Fibroblast of skin of back (primary cell): ENCODE measurements around the gene STK33. TPM values are rescaled to one million over a fixed set of nuclear protein-coding genes. Genes with fewer than 3 reads are reported as not detected.

Experiments used
- DNase-seq: peaks from one replicate; pipeline ENCODE4 v3.0.0-alpha.2; 2013
- polyA plus RNA-seq, 2 experiments: library from polyadenylated mRNA; unstranded; fragments of 120-200 nt; gene quantifications; one replicate each; pipeline ENCODE4 v1.2.1, GENCODE V29; 2013; ENCODE audit not compliant: insufficient read length in 2 of 2

STK33 gene
- 2.3 TPM for polyA plus RNA-seq (2013, experiment 1 of 2; ENCODE audit: insufficient read length)
- polyA plus RNA-seq (2013, experiment 2 of 2; ENCODE audit: insufficient read length), result 1.8 TPM

DNA sequence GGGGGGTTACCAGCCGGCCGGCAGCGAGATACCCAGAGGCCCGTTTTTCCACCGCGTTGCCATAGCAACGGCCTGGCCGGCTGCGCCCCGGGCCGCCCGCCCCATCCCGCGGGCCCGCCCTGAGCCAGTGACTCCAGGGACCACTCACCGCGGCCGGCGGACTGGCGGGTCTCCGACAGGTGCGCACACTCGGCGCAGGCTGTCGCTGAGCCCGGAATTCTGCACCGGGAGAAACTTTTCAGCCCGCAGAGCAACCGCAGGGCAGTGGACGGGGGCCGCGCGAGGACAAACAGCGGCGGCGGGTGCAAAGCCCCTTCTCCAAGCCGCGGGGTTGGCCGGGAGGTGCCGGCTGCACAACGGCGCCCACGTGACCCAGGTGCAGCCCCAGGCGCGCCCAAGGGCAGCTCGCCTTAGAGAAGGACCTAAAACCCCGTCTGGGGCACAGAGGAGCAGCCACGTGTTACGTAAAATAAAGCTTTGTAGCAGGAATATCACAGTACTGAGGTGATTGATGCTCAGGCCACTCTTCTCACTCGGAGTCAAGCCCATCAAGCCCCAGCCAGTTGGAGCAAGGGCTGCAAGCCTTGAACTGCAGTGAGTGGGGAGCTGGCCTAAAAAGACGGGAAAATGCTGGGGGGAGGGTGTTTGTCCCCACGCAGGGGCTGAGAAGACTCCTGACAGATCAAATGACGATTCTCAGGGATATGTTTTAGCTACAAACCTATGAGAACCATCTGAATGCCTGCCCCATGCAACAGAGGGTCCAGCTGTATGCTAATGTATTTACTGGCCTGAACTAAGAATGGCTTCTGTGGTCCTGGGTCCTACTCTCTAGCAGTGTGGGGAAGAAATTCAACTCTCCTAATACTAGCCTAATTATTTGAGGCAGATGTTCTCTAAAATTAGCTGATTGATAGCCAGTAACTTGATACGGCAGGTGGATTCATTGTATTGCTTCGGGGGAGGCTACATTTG is at the start of gene STK33:
Gene STK33, minus strand, starts transcription at position 294 of the 975 bp plus-strand sequence. CDS start 119,323 bp downstream, outside the sequence.
- DNase-seq, result no peak

DNA sequence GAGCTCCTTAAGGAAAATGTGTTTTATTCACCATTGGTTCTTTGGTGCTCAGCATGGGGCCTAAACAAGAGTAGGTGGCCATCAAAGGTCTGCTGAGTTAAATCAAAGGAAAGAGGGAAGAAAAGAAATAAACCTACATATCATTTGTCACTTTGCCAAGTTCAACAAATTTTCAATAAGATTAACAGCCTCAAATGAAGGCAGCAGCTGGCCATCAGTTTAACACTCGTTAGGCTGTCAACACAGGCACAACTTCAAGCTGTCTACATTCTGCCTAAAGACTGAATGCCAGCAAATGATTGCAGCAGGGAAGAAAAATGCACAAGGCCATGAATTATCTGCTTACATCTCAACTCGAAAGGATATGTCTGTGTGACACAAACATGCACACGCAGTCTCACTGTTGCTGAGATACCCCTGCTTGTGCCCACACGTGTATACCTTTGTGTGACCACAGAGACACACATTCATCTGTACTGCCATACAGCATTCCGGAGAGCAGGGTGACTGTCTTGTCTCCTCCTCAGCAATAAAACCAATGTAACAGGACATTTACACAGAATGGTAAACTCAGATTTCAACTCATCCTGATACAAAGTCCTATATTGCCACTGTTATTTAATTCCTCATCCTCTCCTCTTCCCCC is 48.3 kb upstream of the STK33 start:
- no peak for DNase-seq

DNA sequence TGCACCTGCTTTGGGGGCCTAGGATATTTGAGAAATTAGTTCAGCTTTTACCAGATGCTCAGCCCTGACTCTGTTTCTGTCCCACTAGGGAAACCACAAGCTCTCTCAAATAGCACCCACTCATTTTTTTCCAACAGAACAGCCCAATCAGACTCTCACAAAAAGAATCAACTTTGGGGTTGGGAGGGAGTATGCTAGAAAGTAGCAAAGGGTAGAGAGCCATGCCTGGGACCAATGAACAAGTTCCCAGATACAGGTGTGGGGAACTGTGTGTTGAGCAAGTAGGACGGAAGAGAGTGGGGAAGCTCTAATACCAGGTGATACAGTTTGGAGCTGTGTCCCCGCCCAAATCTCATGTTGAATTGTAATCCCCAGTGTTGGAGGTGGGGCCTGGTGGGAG is 47.3 kb upstream of the STK33 start:
- no peak for DNase-seq

DNA sequence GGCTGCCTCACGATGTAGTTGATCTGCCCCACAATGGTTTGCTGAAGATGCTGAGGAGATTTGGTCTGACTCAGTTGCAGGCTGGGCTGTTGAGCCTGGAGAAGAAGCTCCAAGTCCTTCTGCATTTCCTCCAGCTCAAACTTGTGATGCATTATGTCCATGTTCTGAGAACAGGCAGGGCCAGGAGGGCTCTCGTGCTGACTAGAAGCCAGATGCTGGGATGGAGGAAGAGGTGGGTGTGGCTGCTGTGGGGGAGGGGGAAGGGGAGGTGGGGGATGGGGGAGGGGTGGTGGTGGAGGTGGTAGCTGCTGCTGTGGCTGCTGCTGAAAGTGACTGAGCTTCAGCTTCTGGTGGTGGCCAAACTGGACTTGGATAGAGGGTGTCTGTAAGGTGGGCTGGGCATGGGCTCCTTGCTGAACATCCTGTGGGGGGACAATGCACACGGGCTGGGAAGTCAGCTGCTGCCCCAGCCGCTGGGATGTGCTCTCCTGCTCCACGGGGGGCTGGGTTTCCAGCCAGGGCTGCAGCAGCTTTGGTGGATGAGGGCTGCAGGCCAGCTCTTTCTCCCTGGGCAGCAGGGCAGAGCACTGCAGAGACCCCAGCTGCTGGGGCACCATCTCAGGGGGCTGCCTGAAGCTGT is 46.4 kb upstream of the STK33 start:
- DNase-seq, result no peak

DNA sequence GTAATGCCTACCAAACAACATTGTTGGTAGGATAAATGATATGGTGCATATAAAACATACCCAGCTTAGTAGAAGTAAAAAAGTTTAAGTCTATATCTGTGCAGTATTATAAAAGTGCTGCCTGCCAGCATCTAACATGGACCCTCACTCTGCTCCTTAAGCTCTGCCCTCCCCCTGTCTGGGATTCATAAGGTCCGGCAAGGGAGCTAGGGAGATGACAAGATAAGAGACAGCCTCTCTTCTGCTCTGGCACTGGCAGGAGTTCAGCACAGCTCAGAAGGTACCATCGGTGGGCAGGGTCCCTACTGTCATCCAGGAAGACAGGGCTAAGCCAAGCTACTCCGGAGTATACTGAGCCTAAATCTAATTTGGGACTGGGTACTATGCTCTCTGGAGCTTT is 45.6 kb upstream of the STK33 start:
- DNase-seq, result no peak

DNA sequence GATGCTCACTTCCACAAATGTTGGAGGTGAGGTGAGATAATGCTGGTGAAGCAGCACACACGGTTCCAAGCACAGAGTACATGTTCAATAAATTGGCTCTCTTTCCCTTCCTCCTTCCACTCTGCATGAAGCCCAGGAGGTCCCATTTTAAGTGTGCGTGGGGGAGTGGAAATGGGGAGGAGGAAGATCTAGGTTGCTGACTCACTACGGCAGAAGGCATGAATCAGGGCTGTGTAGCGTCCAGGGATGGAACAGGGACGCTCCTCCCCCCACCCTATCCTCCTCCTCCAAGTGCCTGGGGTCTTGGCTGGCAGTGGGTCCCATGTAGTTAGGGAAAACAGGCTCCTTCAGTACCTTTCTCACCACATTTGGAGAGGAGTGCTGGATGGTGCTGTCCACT is 44.3 kb upstream of the STK33 start:
- peak; percentile 46 for DNase-seq

DNA sequence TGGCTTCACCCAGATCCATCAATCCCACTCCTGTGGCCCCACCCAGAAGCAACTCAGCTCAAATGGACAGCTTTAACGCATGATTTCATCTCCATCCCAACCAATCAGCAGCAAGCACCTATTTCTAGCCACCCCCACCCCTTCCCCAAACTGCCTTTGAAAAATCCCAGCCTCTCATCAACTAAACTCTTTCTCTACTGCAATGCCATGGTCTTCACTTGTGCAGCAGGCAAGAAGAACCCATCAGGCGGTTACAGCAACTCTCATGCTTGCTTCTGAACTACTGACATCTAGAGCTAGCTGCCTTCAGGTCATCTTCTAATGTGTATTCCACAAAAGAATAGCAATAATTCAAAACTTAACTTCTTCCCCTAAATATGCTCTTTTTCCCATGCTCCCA is 42.1 kb upstream of the STK33 start:
- no peak for DNase-seq

GRCh38 chr11:8634498-8634897 is 40.5 kb upstream of the STK33 start:
- DNase-seq, result no peak

DNA sequence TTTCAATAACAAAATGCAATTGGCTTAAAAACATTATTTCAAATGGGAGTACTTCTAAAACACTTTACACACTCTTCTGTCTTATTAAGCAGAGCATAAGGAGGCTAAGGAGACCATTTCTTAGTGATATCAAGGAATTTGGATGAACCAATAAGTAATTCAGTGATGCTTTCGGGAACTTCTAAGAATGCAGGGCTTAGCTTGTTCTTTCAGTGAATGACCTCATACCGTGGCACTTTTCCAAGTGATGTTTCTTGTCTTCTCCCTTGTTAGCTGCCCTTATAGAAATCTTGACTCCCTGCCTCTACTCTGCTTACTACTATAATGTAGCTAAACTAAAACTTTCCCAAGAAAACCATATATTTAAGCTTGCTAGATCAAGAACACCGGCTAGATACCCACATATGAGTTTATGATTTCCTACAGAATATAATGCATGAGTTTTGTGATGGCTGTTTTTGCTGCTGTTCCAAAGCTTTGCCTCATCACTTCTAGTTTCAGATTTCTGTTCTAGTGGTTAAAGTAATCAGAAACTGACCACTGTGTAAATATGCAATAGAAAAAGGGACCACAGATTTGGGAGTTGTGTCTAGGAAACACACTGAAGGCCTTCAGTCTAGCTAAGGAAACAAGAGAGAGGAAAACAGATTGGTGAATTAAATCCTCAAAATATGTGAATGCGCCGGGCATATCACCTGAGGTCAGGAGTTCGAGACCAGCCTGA is 37.5 kb upstream of the STK33 start:
- peak; percentile 84 for DNase-seq

GRCh38 chr11:8624698-8625097 is 30.7 kb upstream of the STK33 start:
- no peak for DNase-seq

- DNase-seq, result no peak
Measured at GRCh38 chr11:8621147-8621546, 27.1 kb upstream of the STK33 start.

DNA sequence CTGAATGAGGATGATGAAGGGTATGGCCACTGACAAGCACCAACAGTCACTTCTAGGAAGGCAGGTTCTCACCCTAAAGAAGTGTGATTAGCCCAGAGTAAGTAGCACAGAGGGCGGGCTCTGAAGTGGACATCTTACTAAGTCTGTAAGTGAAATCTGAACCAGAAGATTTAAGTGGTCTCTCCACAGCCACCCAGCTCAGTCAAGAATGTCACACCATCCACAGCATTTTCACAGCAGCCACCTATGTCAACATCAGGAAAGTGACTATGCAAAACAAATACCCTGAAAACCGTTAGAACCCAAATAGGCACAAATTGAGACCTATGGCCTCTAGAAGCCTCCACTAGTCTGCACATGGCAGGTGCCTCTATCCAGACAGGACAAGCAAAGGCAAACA is 23.0 kb upstream of the STK33 start:
- no peak for DNase-seq

DNA sequence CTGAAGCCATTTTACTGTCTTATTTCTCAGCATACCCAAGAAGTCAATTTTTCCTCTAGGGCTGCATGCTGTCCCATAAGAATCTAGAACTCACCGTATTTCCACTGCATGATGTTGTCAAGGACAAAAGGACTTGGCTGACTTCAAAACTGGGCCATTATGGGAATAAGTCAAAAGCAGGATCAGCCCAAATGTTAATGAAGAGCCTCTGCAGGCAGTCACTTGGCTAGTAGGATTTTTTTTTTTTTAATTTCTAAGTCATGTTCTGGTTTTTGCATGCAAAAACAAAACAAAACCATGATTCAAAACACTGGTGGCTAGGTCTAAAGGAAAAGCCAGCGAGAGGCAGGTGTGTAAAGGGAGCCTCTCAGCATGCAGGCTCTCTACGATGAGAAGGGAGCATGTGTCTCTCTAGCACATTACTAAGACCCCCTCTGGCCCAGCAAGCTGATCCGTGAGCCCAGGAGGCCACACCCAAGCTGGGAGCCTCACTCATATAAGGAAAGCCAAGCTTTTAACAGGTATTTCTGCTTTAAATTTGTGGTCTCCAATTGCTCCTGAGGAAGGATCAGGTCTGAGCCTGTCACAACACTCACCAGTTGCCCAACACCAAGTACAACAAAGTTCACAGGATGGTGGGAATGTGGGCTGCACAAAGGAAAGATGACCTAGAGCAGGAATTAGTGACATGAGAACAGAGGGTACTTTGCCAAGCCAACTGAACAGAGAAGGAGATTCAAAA is 21.4 kb upstream of the STK33 start:
- no peak for DNase-seq

DNA sequence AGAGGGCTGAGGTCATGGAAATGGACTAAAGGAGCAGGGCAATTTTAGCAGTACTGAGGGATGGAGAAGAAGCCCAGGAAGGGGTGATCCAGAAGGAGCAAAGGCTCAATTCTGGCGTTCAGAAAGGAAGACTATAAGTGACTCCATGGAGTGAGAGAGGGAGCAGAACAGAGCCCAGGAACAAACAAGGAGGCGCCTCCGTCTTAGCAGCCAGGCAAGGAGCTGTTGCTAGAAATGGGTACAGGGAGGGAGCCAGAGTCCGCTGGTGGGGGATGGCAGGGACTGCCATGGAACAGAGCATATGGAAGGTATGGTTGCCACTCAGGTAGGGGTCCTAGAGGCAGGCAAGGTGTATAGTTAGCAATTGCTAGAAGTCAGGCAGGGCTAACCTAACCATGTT is 20.5 kb upstream of the STK33 start:
- no peak for DNase-seq

GRCh38 chr11:8613036-8613435 is 19.0 kb upstream of the STK33 start:
- DNase-seq, result no peak

DNA sequence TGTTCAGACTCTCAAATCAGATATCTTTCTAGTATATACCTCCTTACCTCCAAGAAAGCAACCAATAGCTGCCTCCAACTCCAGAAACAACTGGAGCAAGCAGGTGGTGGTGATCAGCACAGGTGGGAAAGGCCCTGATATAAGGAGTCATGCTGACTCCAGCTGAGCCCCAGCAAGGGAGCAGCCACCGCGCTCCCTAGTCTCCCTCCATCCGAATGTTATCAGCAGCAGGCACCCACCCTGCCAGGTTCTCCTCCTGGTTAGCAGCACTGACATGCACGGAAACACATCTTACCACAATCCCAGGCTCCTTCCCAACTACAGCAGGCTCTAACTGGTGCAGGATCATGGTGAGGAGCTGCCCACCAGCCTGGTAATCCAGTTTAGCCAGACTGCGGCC is 18.5 kb upstream of the STK33 start:
- no peak for DNase-seq

- peak; percentile 8 for DNase-seq
Measured at GRCh38 chr11:8610532-8611116, 16.6 kb upstream of the STK33 start.

DNA sequence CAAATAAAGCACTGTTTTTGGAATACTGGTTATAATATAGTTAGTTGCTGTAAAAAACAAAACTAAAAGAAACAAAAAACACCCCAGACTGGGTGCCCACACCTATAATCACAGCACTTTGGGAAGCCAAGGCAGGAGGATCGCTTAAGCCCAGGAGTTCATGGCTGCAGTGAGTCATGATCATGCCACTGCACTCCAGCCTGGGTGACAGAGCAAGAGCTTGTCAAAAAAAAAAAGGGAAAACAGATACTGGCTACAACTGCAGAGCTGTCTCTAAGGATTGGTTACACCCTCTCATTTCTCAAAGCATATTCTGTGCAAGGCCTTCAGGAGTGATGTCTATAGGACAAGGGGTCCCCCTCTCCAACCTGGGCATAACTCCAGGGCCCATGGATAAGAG is 14.6 kb upstream of the STK33 start:
- DNase-seq, result peak; percentile 45

DNA sequence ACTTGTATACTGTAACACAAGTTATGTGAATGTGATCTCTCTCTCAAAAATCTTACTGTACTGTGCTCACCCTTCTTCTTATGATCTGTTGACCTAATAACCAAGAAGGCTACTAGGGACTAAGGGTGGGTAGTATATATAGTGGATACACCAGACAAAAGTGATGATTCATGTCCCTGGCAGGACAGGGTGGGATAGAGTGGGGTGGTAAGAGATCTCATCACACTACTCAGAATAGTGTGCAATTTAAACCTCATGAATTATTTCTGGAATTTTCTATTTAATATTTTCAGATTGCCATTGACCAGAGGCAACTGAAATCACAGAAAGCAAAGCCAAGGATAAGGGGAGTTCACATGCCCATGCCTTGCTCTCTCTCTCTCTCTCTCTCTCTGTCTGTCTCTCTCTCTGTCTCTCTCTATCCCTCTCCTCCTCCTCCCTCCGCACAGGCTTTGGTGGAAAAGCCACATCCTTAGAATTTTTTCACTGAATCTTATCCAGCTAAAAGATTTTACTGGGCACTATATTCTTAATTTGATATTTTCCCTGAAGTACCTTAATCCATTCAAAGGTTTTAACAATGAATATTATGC is 12.0 kb upstream of the STK33 start:
- peak; percentile 66 for DNase-seq

- DNase-seq, result peak; percentile 100
Measured at GRCh38 chr11:8604078-8604723, 10.2 kb upstream of the STK33 start.
